Parathyroid adenoma (tissue), 2 donors: ENCODE results near the gene ADARB2.

Experiments used
- H2AFZ ChIP-seq: fragments of 300-600 bp; sonication (generic); one replicate; pipeline ENCODE4 v1.7.0; 2017; ENCODE audit warnings: antibody characterized with exemption, mild to moderate bottlenecking
- H3K27ac ChIP-seq: fragments of 300-600 bp; sonication (generic); one replicate; pipeline ENCODE4 v1.7.0; 2017
- H3K27me3 ChIP-seq: fragments of 300-600 bp; sonication (generic); one replicate; pipeline ENCODE4 v1.7.0; 2017; ENCODE audit warnings: low read length; ENCODE audit not compliant: control insufficient read depth, insufficient read depth
- H3K36me3 ChIP-seq: fragments of 300-600 bp; sonication (generic); one replicate; pipeline ENCODE4 v1.7.0; 2017; ENCODE audit warnings: low read length; ENCODE audit not compliant: control insufficient read depth, insufficient read depth
- H3K4me1 ChIP-seq: fragments of 300-600 bp; sonication (generic); one replicate; pipeline ENCODE4 v1.7.0; 2017; ENCODE audit warnings: control low read depth
- H3K4me2 ChIP-seq: fragments of 300-600 bp; sonication (generic); one replicate; pipeline ENCODE4 v1.7.0; 2017; ENCODE audit warnings: low read length
- H3K4me3 ChIP-seq: fragments of 300-600 bp; sonication (generic); one replicate; pipeline ENCODE4 v1.7.0; 2017; ENCODE audit warnings: low read depth, low read length
- H3K79me2 ChIP-seq: fragments of 300-600 bp; sonication (generic); one replicate; pipeline ENCODE4 v1.7.0; 2017; ENCODE audit warnings: control low read depth
- H3K9ac ChIP-seq: fragments of 300-600 bp; sonication (generic); one replicate; pipeline ENCODE4 v1.7.0; 2017; ENCODE audit warnings: mild to moderate bottlenecking
- H3K9me3 ChIP-seq: fragments of 300-600 bp; sonication (generic); one replicate; pipeline ENCODE4 v1.7.0; 2017; ENCODE audit warnings: low read length; ENCODE audit not compliant: control insufficient read depth
- CTCF ChIP-seq: fragments of 300-600 bp; sonication (generic); IDR thresholded peaks from one replicate; pipeline ENCODE4 v1.7.0; 2017; ENCODE audit warnings: antibody characterized with exemption, mild to moderate bottlenecking
- donor health status: primary hyperparathyroidism.

ADARB2 gene

GRCh38 chr10:1686491-1686749 is 50.9 kb downstream of the ADARB2 start:
- Histone ChIP-seq H3K27me3 (no peaks in the 10 kb centered on the region), H3K79me2 (peaks cover 7% of the 10 kb centered on the region), H3K4me2 (no peak overlapping the region), H3K4me1 (no peaks in the 10 kb centered on the region), H3K9ac (no peak overlapping the region), H3K4me3 (no peak overlapping the region), H2AFZ (no peak overlapping the region), H3K27ac (no peak overlapping the region), H3K9me3 (no peaks in the 10 kb centered on the region), H3K36me3 (no peaks in the 10 kb centered on the region)
- no peak for TF ChIP-seq CTCF

GRCh38 chr10:1685699-1686490 is 51.4 kb downstream of the ADARB2 start:
- H3K27me3 ChIP-seq: no peaks in the 10 kb centered on the region
- H3K9ac ChIP-seq: no peak overlapping the region
- no peak for TF ChIP-seq CTCF
- H3K4me1 ChIP-seq: no peaks in the 10 kb centered on the region
- no peak overlapping the region for H3K4me2 ChIP-seq
- peaks cover 7% of the 10 kb centered on the region for H3K79me2 ChIP-seq
- H3K36me3 ChIP-seq: no peaks in the 10 kb centered on the region
- no peak overlapping the region for H3K27ac ChIP-seq
- no peak overlapping the region for H3K4me3 ChIP-seq
- no peaks in the 10 kb centered on the region for H3K9me3 ChIP-seq
- no peak overlapping the region for H2AFZ ChIP-seq

GRCh38 chr10:1684991-1685390 is 52.3 kb downstream of the ADARB2 start:
- Histone ChIP-seq H3K27me3 (no peaks in the 10 kb centered on the region), H3K9me3 (no peaks in the 10 kb centered on the region), H3K4me2 (no peak overlapping the region), H3K9ac (no peak overlapping the region), H3K4me1 (no peaks in the 10 kb centered on the region), H3K79me2 (peaks cover 7% of the 10 kb centered on the region), H2AFZ (no peak overlapping the region), H3K36me3 (no peaks in the 10 kb centered on the region), H3K27ac (no peak overlapping the region), H3K4me3 (no peak overlapping the region)
- no peak for TF ChIP-seq CTCF

- Histone ChIP-seq H3K9me3 (no peaks in the 10 kb centered on the region), H3K36me3 (no peaks in the 10 kb centered on the region), H3K27me3 (no peaks in the 10 kb centered on the region), H3K4me2 (no peak overlapping the region), H3K27ac (no peak overlapping the region), H3K4me3 (no peak overlapping the region), H2AFZ (no peak overlapping the region), H3K9ac (no peak overlapping the region), H3K4me1 (no peaks in the 10 kb centered on the region), H3K79me2 (peaks cover 7% of the 10 kb centered on the region)
- no peak for TF ChIP-seq CTCF
Observed at GRCh38 chr10:1683649-1684048, 53.7 kb downstream of the ADARB2 start.
